Spleen (tissue), 11 donors: Measurements from ENCODE around the gene GRIK2. TPM values are rescaled to one million over a fixed set of nuclear protein-coding genes. Genes with fewer than 3 reads are reported as not detected.

Source experiments
- DNase-seq: peaks from one replicate; pipeline ENCODE4 v3.0.0-alpha.2; 2020
- H3K27ac ChIP-seq, 8 donors: fragments of 200-600 bp; sonication (generic) in 7 of 8; 1 replicate in 4 of 8; 2 replicates in 4 of 8; pipeline versions ENCODE4 v1.5.0 to v1.8.0; 2016 to 2021; ENCODE audit warnings: inconsistent platforms in 4 of 8, mild to moderate bottlenecking in 4 of 8, moderate library complexity in 1 of 8
- H3K27me3 ChIP-seq, 7 donors: fragments of 200-600 bp; sonication (generic) in 6 of 7; replicated peaks in 1 of 7; 1 replicate in 4 of 7; 2 replicates in 3 of 7; pipeline versions ENCODE4 v1.5.0 to v1.8.0; 2016 to 2021; ENCODE audit warnings: inconsistent platforms in 3 of 7, mild to moderate bottlenecking in 1 of 7
- H3K36me3 ChIP-seq, 6 donors: fragments of 200-600 bp; sonication (generic) in 5 of 6; 1 replicate in 4 of 6; 2 replicates in 2 of 6; pipeline versions ENCODE4 v1.5.0 to v1.8.0; 2016 to 2021; ENCODE audit warnings: inconsistent platforms in 2 of 6
- H3K4me1 ChIP-seq, 6 donors: fragments of 200-600 bp; sonication (generic) in 5 of 6; 1 replicate in 3 of 6; 2 replicates in 3 of 6; pipeline versions ENCODE4 v1.5.0 to v1.8.0; 2016 to 2021; ENCODE audit warnings: inconsistent platforms in 3 of 6
- H3K4me3 ChIP-seq, 8 donors: fragments of 200-600 bp; sonication (generic) in 7 of 8; 1 replicate in 4 of 8; 2 replicates in 4 of 8; pipeline versions ENCODE4 v1.5.0 to v1.8.0; 2016 to 2021; ENCODE audit warnings: inconsistent platforms in 4 of 8, mild to moderate bottlenecking in 4 of 8, moderate library complexity in 2 of 8
- H3K9me3 ChIP-seq, 8 donors: fragments of 200-600 bp; sonication (generic) in 7 of 8; 1 replicate in 4 of 8; 2 replicates in 4 of 8; pipeline versions ENCODE4 v1.5.0 to v1.8.0; 2016 to 2021; ENCODE audit warnings: inconsistent platforms in 4 of 8
- CTCF ChIP-seq, 11 experiments: fragments of 200-600 bp in 7 of 11; fragments of 450-650 bp in 4 of 11; sonication (generic) in 4 of 11; IDR thresholded peaks in 8 of 11; conservative IDR thresholded peaks in 3 of 11; 1 replicate in 7 of 11; 2 replicates in 4 of 11; pipeline versions ENCODE4 v1.4.0 to v1.8.0; 2016 to 2021; ENCODE audit warnings: antibody characterized with exemption in 11 of 11, inconsistent platforms in 4 of 11, mild to moderate bottlenecking in 1 of 11
- POLR2A ChIP-seq, 3 donors: fragments of 450-650 bp; IDR thresholded peaks; one replicate each; pipeline ENCODE4 v1.5.1; 2017; ENCODE audit warnings: antibody characterized with exemption in 3 of 3, mild to moderate bottlenecking in 1 of 3
- POLR2AphosphoS5 ChIP-seq, 3 donors: sonication (generic); formaldehyde crosslinking; IDR thresholded peaks; one replicate each; pipeline ENCODE4 v1.5.1; 2017; ENCODE audit warnings: antibody characterized with exemption in 3 of 3
- WGBS, 5 donors: extraction: QIAGEN DNeasy Blood & Tissue Kit in 3 of 5; methylation state at CpG; one replicate each; pipeline versions ENCODE4 v1.1.5 to v1.1.7; 2013 to 2018; 5-methylcytosine and 5-hydroxymethylcytosine counted together
- intact Hi-C: fragments of 100-400 bp; cut with DNase I; formaldehyde crosslinking; loops from one replicate; pipeline ENCODE4 v1.15.0; 2023; ENCODE audit warnings: low total_unique reads
- polyA plus RNA-seq, 3 donors: library from polyadenylated mRNA; stranded (reverse); fragments of 200-250 nt; gene quantifications; one replicate each; pipeline ENCODE4 v1.2.1, GENCODE V29; 2013
- total RNA-seq, 7 donors: library from RNA; depleted of rRNA in 3 of 7; stranded (reverse); fragments of >200 nt in 3 of 7; fragmentation: NEBNext Ultra II Directional in 4 of 7; extraction: Animal tissue kit (Norgen Biotek cat#: 25700) in 4 of 7; gene quantifications; one replicate each; pipeline versions ENCODE4 v1.1.0 to v1.2.1, GENCODE V29; 2016 to 2021
- donor health status: healthy with polysubstance abuse.
- donor health status: DM: no; HTN: no; CAD: no; lungs with moderate emphysema.
- donor health status: DM: no; HTN: no; CAD: no.
- donor health status: Bipolar disorder and iron deficiency.
- donor health status: healthy.
- donor health status: DM: no; HTN: no; CAD: no.
- donor health status: DM: yes; HTN: yes; CAD: no.

Gene GRIK2
- total and polyA plus RNA-seq, 10 donors: 0.07 to 2.7 (median 0.89) TPM

- H3K4me3 ChIP-seq: no peak overlapping the region
- intact Hi-C loops: no loop called here
- no peak for TF ChIP-seq POLR2A (IDR thresholded peaks at IDR 0.05)
- no peak for TF ChIP-seq POLR2AphosphoS5 (IDR thresholded peaks at IDR 0.05)
- TF ChIP-seq CTCF (IDR thresholded peaks at IDR 0.05 in 8 of 11, conservative IDR thresholded peaks at IDR 0.05 in 3 of 11): no peak
- no peak for DNase-seq
- 85 to 89% (median 88%) methylated on average over 3 of the region's 3 CpGs for WGBS, 5 donors
- no peaks in the 10 kb centered on the region for H3K36me3 ChIP-seq
- H3K9me3 ChIP-seq: no peaks in the 10 kb centered on the region
- no peak overlapping the region for H3K27ac ChIP-seq
- H3K27me3 ChIP-seq: no peaks in the 10 kb centered on the region
- H3K4me1 ChIP-seq: no peaks in the 10 kb centered on the region
Measured at GRCh38 chr6:101454106-101454676, 60.7 kb downstream of the GRIK2 start.

GRCh38 chr6:101458336-101458735 is 64.8 kb downstream of the GRIK2 start:
- Histone ChIP-seq H3K4me3 (no peak overlapping the region), H3K27me3 (no peaks in the 10 kb centered on the region), H3K36me3 (no peaks in the 10 kb centered on the region), H3K27ac (no peak overlapping the region), H3K9me3 (no peaks in the 10 kb centered on the region), H3K4me1 (no peaks in the 10 kb centered on the region)
- TF ChIP-seq CTCF (IDR thresholded peaks at IDR 0.05 in 8 of 11, conservative IDR thresholded peaks at IDR 0.05 in 3 of 11) (no peak), POLR2AphosphoS5 (IDR thresholded peaks at IDR 0.05) (no peak), POLR2A (IDR thresholded peaks at IDR 0.05) (no peak)
- intact Hi-C loops: no loop called here
- no peak for DNase-seq
- WGBS, 5 donors: 78 to 95% (median 83%) methylated on average over 2 of the region's 2 CpGs

GRCh38 chr6:101458826-101459225 is 65.3 kb downstream of the GRIK2 start:
- intact Hi-C loops: no loop called here

GRCh38 chr6:101462576-101462975 is 69.1 kb downstream of the GRIK2 start:
- H3K4me3 ChIP-seq: no peak overlapping the region
- H3K36me3 ChIP-seq: no peaks in the 10 kb centered on the region
- 52 to 68% (median 56%) methylated on average over 2 of the region's 2 CpGs for WGBS, 5 donors
- no peaks in the 10 kb centered on the region for H3K9me3 ChIP-seq
- intact Hi-C loops: no loop called here
- no peak overlapping the region for H3K27ac ChIP-seq
- no peaks in the 10 kb centered on the region for H3K4me1 ChIP-seq
- no peaks in the 10 kb centered on the region for H3K27me3 ChIP-seq
- TF ChIP-seq POLR2AphosphoS5 (IDR thresholded peaks at IDR 0.05) (no peak), CTCF (IDR thresholded peaks at IDR 0.05 in 8 of 11, conservative IDR thresholded peaks at IDR 0.05 in 3 of 11) (no peak), POLR2A (IDR thresholded peaks at IDR 0.05) (no peak)
- no peak for DNase-seq

More at GRCh38 chr6:101458826-101459225, 65.3 kb downstream of the GRIK2 start:
- no peak for DNase-seq
- H3K27ac ChIP-seq: no peak overlapping the region
- H3K36me3 ChIP-seq: no peaks in the 10 kb centered on the region
- H3K4me3 ChIP-seq: no peak overlapping the region
- no peaks in the 10 kb centered on the region for H3K4me1 ChIP-seq
- 93 to 95% (median 94%) methylated on average over 2 of the region's 2 CpGs for WGBS, 5 donors
- no peak for TF ChIP-seq CTCF (IDR thresholded peaks at IDR 0.05 in 8 of 11, conservative IDR thresholded peaks at IDR 0.05 in 3 of 11)
- no peak for TF ChIP-seq POLR2AphosphoS5 (IDR thresholded peaks at IDR 0.05)
- TF ChIP-seq POLR2A (IDR thresholded peaks at IDR 0.05): no peak
- H3K9me3 ChIP-seq: no peaks in the 10 kb centered on the region
- H3K27me3 ChIP-seq: no peaks in the 10 kb centered on the region
